ENCODE measurements around the gene GDF11.

GDF11 gene

GRCh38 chr12:55707219-55707671, 35.7 kb upstream of the GDF11 start:
- no peak for DNase-seq (ENCODE audit: low spot score)

GRCh38 chr12:55707841-55708694, 34.9 kb upstream of the GDF11 start, which contains the start of gene ITGA7:
Gene ITGA7 (minus strand): TSS chr12:55707904. CDS start chr12:55707682, 222 bp downstream.
- DNase-seq (ENCODE audit: low spot score): no peak

- no peak for DNase-seq (ENCODE audit: low spot score)
Measured at GRCh38 chr12:55708695-55709233, 34.2 kb upstream of the GDF11 start.

- DNase-seq (ENCODE audit: low spot score): no peak
Measured at GRCh38 chr12:55711786-55712553, 31.0 kb upstream of the GDF11 start.

- DNase-seq (ENCODE audit: low spot score): no peak
Measured at GRCh38 chr12:55712700-55713415, 30.1 kb upstream of the GDF11 start.

- DNase-seq (ENCODE audit: low spot score): no peak
Measured at GRCh38 chr12:55713721-55714120, 29.2 kb upstream of the GDF11 start.

GRCh38 chr12:55715169-55715764, 27.7 kb upstream of the GDF11 start:
- no peak for DNase-seq (ENCODE audit: low spot score)

- DNase-seq (ENCODE audit: low spot score): peak; percentile 93
Measured at GRCh38 chr12:55715833-55716581, 26.9 kb upstream of the GDF11 start, which contains the start of gene BLOC1S1. Gene BLOC1S1 (plus strand): TSS chr12:55716046. CDS start chr12:55716052, 6 bp downstream.

GRCh38 chr12:55716582-55716957, 26.4 kb upstream of the GDF11 start:
- DNase-seq (ENCODE audit: low spot score): no peak

- DNase-seq (ENCODE audit: low spot score): no peak
Measured at GRCh38 chr12:55717011-55718007, 25.6 kb upstream of the GDF11 start.

- DNase-seq (ENCODE audit: low spot score): no peak
Measured at GRCh38 chr12:55718015-55718414, 24.9 kb upstream of the GDF11 start.

- no peak for DNase-seq (ENCODE audit: low spot score)
Measured at GRCh38 chr12:55718624-55719275, 24.2 kb upstream of the GDF11 start.

- DNase-seq (ENCODE audit: low spot score): no peak
Measured at GRCh38 chr12:55719371-55719770, 23.6 kb upstream of the GDF11 start.

GRCh38 chr12:55720071-55720564, 22.8 kb upstream of the GDF11 start, which contains the start of gene RDH5:
Gene RDH5 (plus strand): TSS chr12:55720393. CDS start chr12:55721185, 792 bp downstream.
- DNase-seq (ENCODE audit: low spot score): no peak

- DNase-seq (ENCODE audit: low spot score): no peak
Measured at GRCh38 chr12:55720894-55721444, 22.0 kb upstream of the GDF11 start.

GRCh38 chr12:55721601-55722213, 21.2 kb upstream of the GDF11 start:
- no peak for DNase-seq (ENCODE audit: low spot score)

- DNase-seq (ENCODE audit: low spot score): no peak
Measured at GRCh38 chr12:55722948-55723347, 20.0 kb upstream of the GDF11 start.

Data from putamen (tissue), 1 donor.